Liver (tissue), 9 donors: ENCODE data around the gene IL2RA. TPM values are rescaled to one million over a fixed set of nuclear protein-coding genes. Genes with fewer than 3 reads are reported as not detected.

Experiments
- DNase-seq: peaks from one replicate; pipeline ENCODE4 v3.0.0-alpha.2; 2017; ENCODE audit warnings: low spot score
- H3K27ac ChIP-seq, 2 donors: one replicate each; pipeline ENCODE4 v1.7.0; 2013; ENCODE audit warnings: inconsistent platforms in 2 of 2, low read length in 2 of 2, control low read depth in 1 of 2, low read depth in 1 of 2, mild to moderate bottlenecking in 1 of 2
- H3K27me3 ChIP-seq, 4 donors: one replicate each; pipeline versions ENCODE4 v1.6.1 to v1.7.0; 2013; ENCODE audit warnings: low read length in 3 of 4, inconsistent platforms in 1 of 4, mild to moderate bottlenecking in 1 of 4, moderate library complexity in 1 of 4; ENCODE audit not compliant: control insufficient read depth in 4 of 4, insufficient read depth in 4 of 4
- H3K36me3 ChIP-seq, 4 donors: one replicate each; pipeline versions ENCODE4 v1.6.1 to v1.7.0; 2013; ENCODE audit warnings: low read length in 3 of 4, mild to moderate bottlenecking in 3 of 4, low read depth in 1 of 4, moderate library complexity in 1 of 4; ENCODE audit not compliant: control insufficient read depth in 4 of 4, insufficient read depth in 3 of 4
- H3K4me1 ChIP-seq, 4 donors: one replicate each; pipeline versions ENCODE4 v1.6.1 to v1.7.0; 2013; ENCODE audit warnings: low read length in 3 of 4, mild to moderate bottlenecking in 3 of 4, moderate library complexity in 1 of 4; ENCODE audit not compliant: control insufficient read depth in 4 of 4, insufficient read depth in 4 of 4
- H3K4me3 ChIP-seq, 3 donors: one replicate each; pipeline versions ENCODE4 v1.6.1 to v1.7.0; 2013; ENCODE audit warnings: low read length in 3 of 3, control low read depth in 1 of 3, low read depth in 1 of 3, mild to moderate bottlenecking in 1 of 3
- H3K9ac ChIP-seq, 2 donors: one replicate each; pipeline ENCODE4 v1.7.0; 2013; ENCODE audit warnings: low read length in 2 of 2, mild to moderate bottlenecking in 2 of 2, moderate library complexity in 2 of 2, control low read depth in 1 of 2, low read depth in 1 of 2
- H3K9me3 ChIP-seq, 4 donors: one replicate each; pipeline versions ENCODE4 v1.6.1 to v1.7.0; 2013; ENCODE audit warnings: low read length in 3 of 4; ENCODE audit not compliant: control insufficient read depth in 4 of 4
- ATF3 ChIP-seq: IDR thresholded peaks from 2 replicates; pipeline ENCODE4 v1.6.1; 2016; ENCODE audit warnings: antibody characterized with exemption
- EGR1 ChIP-seq, 2 donors: IDR thresholded peaks; 2 replicates each; pipeline ENCODE4 v1.6.1; 2016 to 2018; ENCODE audit warnings: antibody characterized with exemption in 2 of 2, low read depth in 2 of 2
- FOXA1 ChIP-seq: IDR thresholded peaks from 2 replicates; pipeline ENCODE4 v1.6.1; 2016; ENCODE audit warnings: antibody characterized with exemption
- FOXA2 ChIP-seq: IDR thresholded peaks from 2 replicates; pipeline ENCODE4 v1.6.1; 2016; ENCODE audit warnings: antibody characterized with exemption
- GABPA ChIP-seq, 2 donors: IDR thresholded peaks in 1 of 2; conservative IDR thresholded peaks in 1 of 2; 2 replicates each; pipeline ENCODE4 v1.6.1; 2016; ENCODE audit warnings: antibody characterized with exemption in 2 of 2, mild to moderate bottlenecking in 1 of 2, moderate library complexity in 1 of 2
- HNF4A ChIP-seq, 2 donors: conservative IDR thresholded peaks; 2 replicates each; pipeline ENCODE4 v1.6.1; 2016; ENCODE audit warnings: antibody characterized with exemption in 2 of 2, mild to moderate bottlenecking in 2 of 2
- HNF4G ChIP-seq: IDR thresholded peaks from 2 replicates; pipeline ENCODE4 v1.6.1; 2016; ENCODE audit warnings: antibody characterized with exemption
- JUND ChIP-seq, 2 donors: IDR thresholded peaks; 2 replicates each; pipeline ENCODE4 v1.6.1; 2016; ENCODE audit warnings: antibody characterized with exemption in 2 of 2
- MAX ChIP-seq: IDR thresholded peaks from 2 replicates; pipeline ENCODE4 v1.6.1; 2016; ENCODE audit warnings: antibody characterized with exemption
- NR2F2 ChIP-seq: IDR thresholded peaks from 2 replicates; pipeline ENCODE4 v1.6.1; 2016; ENCODE audit warnings: antibody characterized with exemption
- RAD21 ChIP-seq, 2 donors: IDR thresholded peaks; 2 replicates each; pipeline ENCODE4 v1.6.1; 2016; ENCODE audit warnings: antibody characterized with exemption in 2 of 2, mild to moderate bottlenecking in 2 of 2
- REST ChIP-seq: IDR thresholded peaks from 2 replicates; pipeline ENCODE4 v1.6.1; 2016; ENCODE audit warnings: antibody characterized with exemption, mild to moderate bottlenecking
- RXRA ChIP-seq, 2 donors: IDR thresholded peaks; 2 replicates each; pipeline ENCODE4 v1.6.1; 2017 to 2018; ENCODE audit warnings: antibody characterized with exemption in 2 of 2, mild to moderate bottlenecking in 1 of 2
- SP1 ChIP-seq: IDR thresholded peaks from 2 replicates; pipeline ENCODE4 v1.6.1; 2018; ENCODE audit warnings: antibody characterized with exemption, mild to moderate bottlenecking
- TAF1 ChIP-seq: conservative IDR thresholded peaks from 2 replicates; pipeline ENCODE4 v1.6.1; 2016; ENCODE audit warnings: antibody characterized with exemption, mild to moderate bottlenecking
- YY1 ChIP-seq: IDR thresholded peaks from 2 replicates; pipeline ENCODE4 v1.6.1; 2016; ENCODE audit warnings: antibody characterized with exemption, mild to moderate bottlenecking
- WGBS: extraction: QIAGEN DNeasy Blood & Tissue Kit; methylation state at CpG from one replicate; pipeline ENCODE4 v1.1.7; 2013; 5-methylcytosine and 5-hydroxymethylcytosine counted together
- polyA plus RNA-seq, 2 donors: library from polyadenylated mRNA; stranded (reverse) in 1 of 2; unstranded in 1 of 2; fragments of 200-250 nt in 1 of 2; fragments of >200 nt in 1 of 2; fragmentation: Nextera tagmentation in 1 of 2; extraction: Ambion mirVana in 1 of 2; gene quantifications; one replicate each; pipeline versions ENCODE4 v1.2.1 to v1.2.3, GENCODE V29; 2013 to 2015
- total RNA-seq, 2 donors: library from RNA; depleted of rRNA; stranded (reverse); fragments of >200 nt; gene quantifications; one replicate each; pipeline ENCODE4 v1.2.3, GENCODE V29; 2014
- donor health status: healthy.
- donor health status: healthy.
- donor health status: healthy.
- donor health status: healthy.
- donor health status: healthy.

IL2RA gene
- total and polyA plus RNA-seq, 4 donors = 0.46 to 1.6 TPM; not detected in 2

- no peak for TF ChIP-seq REST
Observed at GRCh38 chr10:5981529-5981928, 80.6 kb downstream of the IL2RA start (continued).

GRCh38 chr10:5978230-5978489 is 84.0 kb downstream of the IL2RA start:
- peaks cover 0 to 24% (median 7%) of the 10 kb centered on the region in 4 donors for H3K4me1 ChIP-seq
- 34% methylated on average over 6 of the region's 6 CpGs for WGBS
- DNase-seq = no peak
- H3K9ac ChIP-seq = peak overlapping the region in 1 of 2 donors; percentile 8
- H3K9me3 ChIP-seq = no peaks in the 10 kb centered on the region
- H3K27ac ChIP-seq = peak overlapping the region; percentile 86 to 98
- TF ChIP-seq RAD21 (IDR thresholded peaks at IDR 0.05) = no peak
- no peak for TF ChIP-seq HNF4A (conservative IDR thresholded peaks at IDR 0.05)
- no peak for TF ChIP-seq EGR1 (IDR thresholded peaks at IDR 0.05; ENCODE audit: low read depth in 2 of 2)
- TF ChIP-seq RXRA (IDR thresholded peaks at IDR 0.05) = no peak
- no peak for TF ChIP-seq REST
- no peak for TF ChIP-seq TAF1
- TF ChIP-seq SP1 = no peak
- H3K27me3 ChIP-seq = no peaks in the 10 kb centered on the region
- peak overlapping the region; percentile 57 to 99 (median 96) for H3K4me3 ChIP-seq
- no peaks in the 10 kb centered on the region for H3K36me3 ChIP-seq

- peak; percentile 84 for DNase-seq
- peak within 1 kb of the TSS; percentile 77 to 97 for H3K9ac ChIP-seq
- WGBS = under 1% methylated on average over 80 of the region's 80 CpGs
- H3K36me3 ChIP-seq = no peaks in the 10 kb centered on the region
- peak within 1 kb of the TSS; percentile 57 to 99 (median 96) for H3K4me3 ChIP-seq
- H3K27me3 ChIP-seq = no peaks in the 10 kb centered on the region
- peak within 1 kb of the TSS; percentile 86 to 98 for H3K27ac ChIP-seq
- no peaks in the 10 kb centered on the region for H3K9me3 ChIP-seq
- H3K4me1 ChIP-seq = peaks cover 0 to 24% (median 7%) of the 10 kb centered on the region in 4 donors
- TF ChIP-seq MAX (no peak), TAF1 (peak; percentile 70), REST (peak; percentile 54), JUND (IDR thresholded peaks at IDR 0.05) (no peak), RXRA (IDR thresholded peaks at IDR 0.05) (peak in 1 of 2 donors; percentile 3), EGR1 (IDR thresholded peaks at IDR 0.05; ENCODE audit: low read depth in 2 of 2) (no peak), YY1 (peak; percentile 30), RAD21 (IDR thresholded peaks at IDR 0.05) (no peak), SP1 (peak; percentile 19), FOXA1 (no peak), ATF3 (no peak), HNF4G (no peak), FOXA2 (no peak), GABPA (IDR thresholded peaks at IDR 0.05 in 1 of 2, conservative IDR thresholded peaks at IDR 0.05 in 1 of 2) (no peak), NR2F2 (no peak)
Observed at GRCh38 chr10:5977471-5978229, 84.5 kb downstream of the IL2RA start, which contains the start of gene IL15RA. Gene IL15RA, minus strand, starts transcription at chr10:5977543. Its CDS starts 51 bp downstream, at chr10:5977492.
